ENCODE measurements around the gene IFNL1.

IFNL1 gene

DNA sequence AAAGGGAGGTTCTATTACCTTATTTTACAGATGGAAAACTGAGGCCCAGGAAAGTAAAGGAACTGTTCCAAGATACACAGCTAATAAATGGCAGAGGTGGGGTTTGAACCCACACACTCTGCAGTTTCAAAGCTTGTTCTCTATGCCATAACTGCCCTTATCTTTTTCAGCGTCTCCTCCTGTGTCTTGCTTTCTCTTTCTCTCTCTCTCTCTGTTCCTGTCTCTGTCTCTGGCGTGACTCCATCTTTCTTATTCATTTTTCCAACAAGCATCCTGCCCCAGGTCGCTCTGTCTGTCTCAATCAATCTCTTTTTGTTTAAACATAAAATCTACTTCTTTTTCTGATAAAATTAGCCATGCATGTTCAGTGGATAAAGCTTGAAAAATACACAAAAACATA is 44.4 kb upstream of the IFNL1 start:
- no peak for ATAC-seq
- TF ChIP-seq, protein P1, sequence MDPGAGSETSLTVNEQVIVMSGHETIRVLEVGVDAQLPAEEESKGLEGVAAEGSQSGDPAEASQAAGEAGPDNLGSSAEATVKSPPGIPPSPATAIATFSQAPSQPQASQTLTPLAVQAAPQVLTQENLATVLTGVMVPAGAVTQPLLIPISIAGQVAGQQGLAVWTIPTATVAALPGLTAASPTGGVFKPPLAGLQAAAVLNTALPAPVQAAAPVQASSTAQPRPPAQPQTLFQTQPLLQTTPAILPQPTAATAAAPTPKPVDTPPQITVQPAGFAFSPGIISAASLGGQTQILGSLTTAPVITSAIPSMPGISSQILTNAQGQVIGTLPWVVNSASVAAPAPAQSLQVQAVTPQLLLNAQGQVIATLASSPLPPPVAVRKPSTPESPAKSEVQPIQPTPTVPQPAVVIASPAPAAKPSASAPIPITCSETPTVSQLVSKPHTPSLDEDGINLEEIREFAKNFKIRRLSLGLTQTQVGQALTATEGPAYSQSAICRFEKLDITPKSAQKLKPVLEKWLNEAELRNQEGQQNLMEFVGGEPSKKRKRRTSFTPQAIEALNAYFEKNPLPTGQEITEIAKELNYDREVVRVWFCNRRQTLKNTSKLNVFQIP (CRISPR knock-in tag; IDR thresholded peaks at IDR 0.05; ENCODE audit: borderline replicate concordance, low read depth) = no peak
- no peak for TF ChIP-seq ZFP3 (CRISPR knock-in tag; IDR thresholded peaks at IDR 0.05)
- no peak for TF ChIP-seq ZNF8 (CRISPR knock-in tag; IDR thresholded peaks at IDR 0.05)

DNA sequence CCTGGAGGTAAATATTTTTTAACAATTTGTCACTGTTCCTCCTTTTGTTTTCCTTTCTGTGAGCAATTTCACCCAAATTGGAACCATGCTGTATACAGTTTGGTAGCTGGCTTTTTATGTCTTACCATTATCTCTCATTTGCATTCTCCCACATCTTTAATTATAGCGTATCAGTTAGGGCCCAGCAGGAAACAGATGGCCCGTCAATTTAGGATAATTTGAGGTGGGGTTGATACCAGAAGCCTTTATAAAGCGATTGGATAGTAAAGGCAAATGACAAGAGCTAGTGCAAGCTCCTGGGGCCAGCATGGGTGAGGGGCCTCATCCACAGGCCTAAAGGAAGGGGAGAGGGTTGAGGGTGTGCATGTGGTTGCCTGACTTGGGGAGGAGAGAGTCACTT is 43.7 kb upstream of the IFNL1 start:
- no peak for ATAC-seq
- TF ChIP-seq ZNF565 (CRISPR knock-in tag; conservative IDR thresholded peaks at IDR 0.05; ENCODE audit: low read depth) = no peak
- peak; percentile 73; the same call in 1 of the 2 replicates for TF ChIP-seq TCF4 (CRISPR knock-in tag; IDR thresholded peaks at IDR 0.05; ENCODE audit: borderline replicate concordance)
- no peak for TF ChIP-seq CSDC2 (CRISPR knock-in tag; IDR thresholded peaks at IDR 0.05)
- no peak for TF ChIP-seq TOX (CRISPR knock-in tag; IDR thresholded peaks at IDR 0.05; ENCODE audit: borderline replicate concordance)
- TF ChIP-seq, protein P2, sequence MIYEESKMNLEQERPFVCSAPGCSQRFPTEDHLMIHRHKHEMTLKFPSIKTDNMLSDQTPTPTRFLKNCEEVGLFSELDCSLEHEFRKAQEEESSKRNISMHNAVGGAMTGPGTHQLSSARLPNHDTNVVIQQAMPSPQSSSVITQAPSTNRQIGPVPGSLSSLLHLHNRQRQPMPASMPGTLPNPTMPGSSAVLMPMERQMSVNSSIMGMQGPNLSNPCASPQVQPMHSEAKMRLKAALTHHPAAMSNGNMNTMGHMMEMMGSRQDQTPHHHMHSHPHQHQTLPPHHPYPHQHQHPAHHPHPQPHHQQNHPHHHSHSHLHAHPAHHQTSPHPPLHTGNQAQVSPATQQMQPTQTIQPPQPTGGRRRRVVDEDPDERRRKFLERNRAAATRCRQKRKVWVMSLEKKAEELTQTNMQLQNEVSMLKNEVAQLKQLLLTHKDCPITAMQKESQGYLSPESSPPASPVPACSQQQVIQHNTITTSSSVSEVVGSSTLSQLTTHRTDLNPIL (CRISPR knock-in tag; IDR thresholded peaks at IDR 0.05; ENCODE audit: low read depth) = no peak
- TF ChIP-seq BACH2 (CRISPR knock-in tag; IDR thresholded peaks at IDR 0.05; ENCODE audit: borderline replicate concordance) = no peak

DNA sequence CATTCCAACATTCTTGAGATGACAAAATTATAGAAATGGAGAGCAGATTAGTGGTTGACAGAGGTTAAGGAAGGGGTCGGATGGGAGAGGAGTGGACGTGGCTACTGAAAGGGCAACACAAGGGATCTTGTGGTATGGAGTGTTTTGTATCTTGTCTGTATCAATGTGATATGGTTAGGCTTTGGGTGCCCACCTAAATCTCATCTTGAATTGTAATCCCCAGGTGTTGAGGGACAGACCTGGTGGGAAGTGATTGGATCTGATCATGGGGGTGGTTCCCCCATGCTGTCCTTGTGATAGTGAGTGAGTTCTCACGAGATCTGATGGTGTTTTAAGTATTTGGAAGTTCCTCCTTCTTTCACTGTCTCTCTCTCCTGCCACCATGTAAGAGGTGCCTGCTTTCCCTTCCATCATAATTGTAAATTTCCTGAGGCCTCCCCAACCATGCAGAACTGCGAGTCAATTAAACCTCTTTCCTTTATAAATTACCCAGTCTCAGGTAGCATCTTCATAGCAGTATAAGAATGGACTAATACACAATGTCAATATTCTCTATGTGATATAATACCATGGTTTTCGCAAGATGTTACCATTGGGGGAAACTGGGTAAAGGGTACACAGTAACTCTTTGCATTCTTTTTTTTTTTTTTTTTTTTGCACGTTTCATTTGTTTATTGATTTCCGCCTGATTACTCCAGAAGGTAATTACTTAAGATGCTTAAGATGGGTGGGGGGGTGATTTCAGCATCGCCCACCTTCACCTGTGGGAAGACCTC is 42.6 kb upstream of the IFNL1 start:
- no peak for ATAC-seq
- TF ChIP-seq ESRRG (CRISPR knock-in tag; IDR thresholded peaks at IDR 0.05) = no peak
- TF ChIP-seq ZC3H10 (CRISPR knock-in tag; IDR thresholded peaks at IDR 0.05) = no peak
- TF ChIP-seq, protein P3, sequence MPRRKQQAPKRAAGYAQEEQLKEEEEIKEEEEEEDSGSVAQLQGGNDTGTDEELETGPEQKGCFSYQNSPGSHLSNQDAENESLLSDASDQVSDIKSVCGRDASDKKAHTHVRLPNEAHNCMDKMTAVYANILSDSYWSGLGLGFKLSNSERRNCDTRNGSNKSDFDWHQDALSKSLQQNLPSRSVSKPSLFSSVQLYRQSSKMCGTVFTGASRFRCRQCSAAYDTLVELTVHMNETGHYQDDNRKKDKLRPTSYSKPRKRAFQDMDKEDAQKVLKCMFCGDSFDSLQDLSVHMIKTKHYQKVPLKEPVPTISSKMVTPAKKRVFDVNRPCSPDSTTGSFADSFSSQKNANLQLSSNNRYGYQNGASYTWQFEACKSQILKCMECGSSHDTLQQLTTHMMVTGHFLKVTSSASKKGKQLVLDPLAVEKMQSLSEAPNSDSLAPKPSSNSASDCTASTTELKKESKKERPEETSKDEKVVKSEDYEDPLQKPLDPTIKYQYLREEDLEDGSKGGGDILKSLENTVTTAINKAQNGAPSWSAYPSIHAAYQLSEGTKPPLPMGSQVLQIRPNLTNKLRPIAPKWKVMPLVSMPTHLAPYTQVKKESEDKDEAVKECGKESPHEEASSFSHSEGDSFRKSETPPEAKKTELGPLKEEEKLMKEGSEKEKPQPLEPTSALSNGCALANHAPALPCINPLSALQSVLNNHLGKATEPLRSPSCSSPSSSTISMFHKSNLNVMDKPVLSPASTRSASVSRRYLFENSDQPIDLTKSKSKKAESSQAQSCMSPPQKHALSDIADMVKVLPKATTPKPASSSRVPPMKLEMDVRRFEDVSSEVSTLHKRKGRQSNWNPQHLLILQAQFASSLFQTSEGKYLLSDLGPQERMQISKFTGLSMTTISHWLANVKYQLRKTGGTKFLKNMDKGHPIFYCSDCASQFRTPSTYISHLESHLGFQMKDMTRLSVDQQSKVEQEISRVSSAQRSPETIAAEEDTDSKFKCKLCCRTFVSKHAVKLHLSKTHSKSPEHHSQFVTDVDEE (CRISPR knock-in tag; IDR thresholded peaks at IDR 0.05) = no peak
- TF ChIP-seq, protein P2 (CRISPR knock-in tag; IDR thresholded peaks at IDR 0.05; ENCODE audit: low read depth) = no peak
- TF ChIP-seq CSDC2 (CRISPR knock-in tag; IDR thresholded peaks at IDR 0.05) = no peak
- TF ChIP-seq ZFP30 (CRISPR knock-in tag; IDR thresholded peaks at IDR 0.05) = no peak
- no peak for TF ChIP-seq ZNF8 (CRISPR knock-in tag; IDR thresholded peaks at IDR 0.05)
- no peak for TF ChIP-seq TCF4 (CRISPR knock-in tag; IDR thresholded peaks at IDR 0.05; ENCODE audit: borderline replicate concordance)
- TF ChIP-seq, protein P4, sequence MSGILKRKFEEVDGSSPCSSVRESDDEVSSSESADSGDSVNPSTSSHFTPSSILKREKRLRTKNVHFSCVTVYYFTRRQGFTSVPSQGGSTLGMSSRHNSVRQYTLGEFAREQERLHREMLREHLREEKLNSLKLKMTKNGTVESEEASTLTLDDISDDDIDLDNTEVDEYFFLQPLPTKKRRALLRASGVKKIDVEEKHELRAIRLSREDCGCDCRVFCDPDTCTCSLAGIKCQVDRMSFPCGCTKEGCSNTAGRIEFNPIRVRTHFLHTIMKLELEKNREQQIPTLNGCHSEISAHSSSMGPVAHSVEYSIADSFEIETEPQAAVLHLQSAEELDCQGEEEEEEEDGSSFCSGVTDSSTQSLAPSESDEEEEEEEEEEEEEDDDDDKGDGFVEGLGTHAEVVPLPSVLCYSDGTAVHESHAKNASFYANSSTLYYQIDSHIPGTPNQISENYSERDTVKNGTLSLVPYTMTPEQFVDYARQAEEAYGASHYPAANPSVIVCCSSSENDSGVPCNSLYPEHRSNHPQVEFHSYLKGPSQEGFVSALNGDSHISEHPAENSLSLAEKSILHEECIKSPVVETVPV (CRISPR knock-in tag; IDR thresholded peaks at IDR 0.05) = no peak
- TF ChIP-seq GLIS3 (CRISPR knock-in tag; IDR thresholded peaks at IDR 0.05) = no peak
- TF ChIP-seq, protein P5, sequence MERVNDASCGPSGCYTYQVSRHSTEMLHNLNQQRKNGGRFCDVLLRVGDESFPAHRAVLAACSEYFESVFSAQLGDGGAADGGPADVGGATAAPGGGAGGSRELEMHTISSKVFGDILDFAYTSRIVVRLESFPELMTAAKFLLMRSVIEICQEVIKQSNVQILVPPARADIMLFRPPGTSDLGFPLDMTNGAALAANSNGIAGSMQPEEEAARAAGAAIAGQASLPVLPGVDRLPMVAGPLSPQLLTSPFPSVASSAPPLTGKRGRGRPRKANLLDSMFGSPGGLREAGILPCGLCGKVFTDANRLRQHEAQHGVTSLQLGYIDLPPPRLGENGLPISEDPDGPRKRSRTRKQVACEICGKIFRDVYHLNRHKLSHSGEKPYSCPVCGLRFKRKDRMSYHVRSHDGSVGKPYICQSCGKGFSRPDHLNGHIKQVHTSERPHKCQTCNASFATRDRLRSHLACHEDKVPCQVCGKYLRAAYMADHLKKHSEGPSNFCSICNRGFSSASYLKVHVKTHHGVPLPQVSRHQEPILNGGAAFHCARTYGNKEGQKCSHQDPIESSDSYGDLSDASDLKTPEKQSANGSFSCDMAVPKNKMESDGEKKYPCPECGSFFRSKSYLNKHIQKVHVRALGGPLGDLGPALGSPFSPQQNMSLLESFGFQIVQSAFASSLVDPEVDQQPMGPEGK (CRISPR knock-in tag; IDR thresholded peaks at IDR 0.05; ENCODE audit: borderline replicate concordance) = no peak
- no peak for TF ChIP-seq SNAI2 (CRISPR knock-in tag; IDR thresholded peaks at IDR 0.05)
- TF ChIP-seq BACH2 (CRISPR knock-in tag; IDR thresholded peaks at IDR 0.05; ENCODE audit: borderline replicate concordance) = no peak
- no peak for TF ChIP-seq ZNF565 (CRISPR knock-in tag; conservative IDR thresholded peaks at IDR 0.05; ENCODE audit: low read depth)
- no peak for TF ChIP-seq OSR1 (CRISPR knock-in tag; IDR thresholded peaks at IDR 0.05)
- no peak for TF ChIP-seq ZNF70 (CRISPR knock-in tag; IDR thresholded peaks at IDR 0.05)
- TF ChIP-seq ISL1 (CRISPR knock-in tag; IDR thresholded peaks at IDR 0.05) = no peak
- TF ChIP-seq, protein P1 (CRISPR knock-in tag; IDR thresholded peaks at IDR 0.05; ENCODE audit: borderline replicate concordance, low read depth) = no peak

Measured in SK-N-SH treated with all-trans-retinoic acid at 6 μM for 48 hours (cell line).